Measurements from ENCODE around the gene FLG2. TPM values are rescaled to one million over a fixed set of nuclear protein-coding genes. Genes with fewer than 3 reads are reported as not detected.

Gene FLG2
- polyA plus RNA-seq, 1 of the 3 experiments (the other 2 are of a cell fraction), result not detected

DNA sequence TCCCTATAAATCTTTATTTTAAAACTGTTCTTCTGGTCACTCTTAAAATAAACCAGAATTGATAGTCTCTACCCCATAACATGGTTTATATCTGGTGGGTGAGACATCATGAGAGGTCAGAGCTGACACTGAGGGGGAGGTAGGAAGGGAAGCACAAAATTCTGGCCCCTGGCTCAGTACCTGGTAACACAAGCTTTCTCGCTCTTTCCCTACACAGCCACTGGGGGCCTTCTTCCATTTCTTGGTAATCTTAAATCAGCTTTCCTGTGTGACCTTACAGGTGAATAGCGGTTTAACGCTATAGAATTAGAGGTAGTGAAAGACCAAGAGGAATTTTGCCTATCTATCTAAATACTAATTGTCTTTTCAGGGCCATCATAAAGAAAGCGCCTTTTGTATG, 48.9 kb upstream of the FLG2 start:
- Histone ChIP-seq H3K79me2 (ENCODE audit: insufficient read depth) (no peaks in the 10 kb centered on the region), H3K27me3 (ENCODE audit: insufficient read depth) (peaks cover 10% of the 10 kb centered on the region; the same call in 1 of the 2 replicates), H3K36me3 (replicated peaks in 1 of 2; ENCODE audit: control insufficient read depth in 1 of 2, insufficient read depth in 2 of 2, low read length in 1 of 2) (no peaks in the 10 kb centered on the region), H3K9me3 (no peaks in the 10 kb centered on the region), H4K20me1 (ENCODE audit: insufficient read depth) (no peaks in the 10 kb centered on the region), H3K9ac (no peak overlapping the region), H3F3A (replicated peaks; ENCODE audit: insufficient read depth) (no peaks in the 10 kb centered on the region), H3K4me3 (ENCODE audit: low read depth in 2 of 2, low read length in 1 of 2) (no peak overlapping the region), H3K9me2 (no peaks in the 10 kb centered on the region), H2AFZ (ENCODE audit: low read depth) (no peak overlapping the region), H3K27ac (ENCODE audit: low read depth in 2 of 2, low read length in 1 of 2) (no peak overlapping the region), H3K4me2 (no peak overlapping the region), H3K4me1 (ENCODE audit: control insufficient read depth in 1 of 2, insufficient read depth in 2 of 2, low read depth in 1 of 2, low read length in 1 of 2) (no peaks in the 10 kb centered on the region)
- ChIA-PET CTCF (interaction anchor here (1.2 kb wide), 1 partner anchor 50 kb away, joined by 3 read pairs; no protein-coding TSS in a partner anchor), POLR2A (no interaction called here)
- TF ChIP-seq SIN3A (IDR thresholded peaks at IDR 0.05; ENCODE audit: borderline replicate concordance, low read depth, low read length) (no peak), NRF1 (IDR thresholded peaks at IDR 0.05; ENCODE audit: low read depth, low read length) (no peak), SMC3 (IDR thresholded peaks at IDR 0.05; ENCODE audit: low read depth, low read length) (no peak), NFIC (IDR thresholded peaks at IDR 0.05; ENCODE audit: borderline replicate concordance) (no peak), FOSL2 (IDR thresholded peaks at IDR 0.05; ENCODE audit: borderline replicate concordance, low read depth) (no peak), RAD21 (IDR thresholded peaks at IDR 0.05; ENCODE audit: low read length) (no peak), EZH2phosphoT487 (IDR thresholded peaks at IDR 0.05; ENCODE audit: borderline replicate concordance, low read depth) (no peak), TAF1 (IDR thresholded peaks at IDR 0.05; ENCODE audit: borderline replicate concordance, low read depth, low read length) (no peak), EP300 (IDR thresholded peaks at IDR 0.05; ENCODE audit: borderline replicate concordance in 1 of 2, low read depth in 1 of 2, low read length in 1 of 2) (no peak), RCOR1 (IDR thresholded peaks at IDR 0.05; ENCODE audit: low read length) (no peak), TCF12 (IDR thresholded peaks at IDR 0.05) (no peak)
- TF ChIP-seq, protein P1, sequence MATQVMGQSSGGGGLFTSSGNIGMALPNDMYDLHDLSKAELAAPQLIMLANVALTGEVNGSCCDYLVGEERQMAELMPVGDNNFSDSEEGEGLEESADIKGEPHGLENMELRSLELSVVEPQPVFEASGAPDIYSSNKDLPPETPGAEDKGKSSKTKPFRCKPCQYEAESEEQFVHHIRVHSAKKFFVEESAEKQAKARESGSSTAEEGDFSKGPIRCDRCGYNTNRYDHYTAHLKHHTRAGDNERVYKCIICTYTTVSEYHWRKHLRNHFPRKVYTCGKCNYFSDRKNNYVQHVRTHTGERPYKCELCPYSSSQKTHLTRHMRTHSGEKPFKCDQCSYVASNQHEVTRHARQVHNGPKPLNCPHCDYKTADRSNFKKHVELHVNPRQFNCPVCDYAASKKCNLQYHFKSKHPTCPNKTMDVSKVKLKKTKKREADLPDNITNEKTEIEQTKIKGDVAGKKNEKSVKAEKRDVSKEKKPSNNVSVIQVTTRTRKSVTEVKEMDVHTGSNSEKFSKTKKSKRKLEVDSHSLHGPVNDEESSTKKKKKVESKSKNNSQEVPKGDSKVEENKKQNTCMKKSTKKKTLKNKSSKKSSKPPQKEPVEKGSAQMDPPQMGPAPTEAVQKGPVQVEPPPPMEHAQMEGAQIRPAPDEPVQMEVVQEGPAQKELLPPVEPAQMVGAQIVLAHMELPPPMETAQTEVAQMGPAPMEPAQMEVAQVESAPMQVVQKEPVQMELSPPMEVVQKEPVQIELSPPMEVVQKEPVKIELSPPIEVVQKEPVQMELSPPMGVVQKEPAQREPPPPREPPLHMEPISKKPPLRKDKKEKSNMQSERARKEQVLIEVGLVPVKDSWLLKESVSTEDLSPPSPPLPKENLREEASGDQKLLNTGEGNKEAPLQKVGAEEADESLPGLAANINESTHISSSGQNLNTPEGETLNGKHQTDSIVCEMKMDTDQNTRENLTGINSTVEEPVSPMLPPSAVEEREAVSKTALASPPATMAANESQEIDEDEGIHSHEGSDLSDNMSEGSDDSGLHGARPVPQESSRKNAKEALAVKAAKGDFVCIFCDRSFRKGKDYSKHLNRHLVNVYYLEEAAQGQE (IDR thresholded peaks at IDR 0.05; ENCODE audit: low read depth, low read length), result no peak
- TF ChIP-seq, protein P2, sequence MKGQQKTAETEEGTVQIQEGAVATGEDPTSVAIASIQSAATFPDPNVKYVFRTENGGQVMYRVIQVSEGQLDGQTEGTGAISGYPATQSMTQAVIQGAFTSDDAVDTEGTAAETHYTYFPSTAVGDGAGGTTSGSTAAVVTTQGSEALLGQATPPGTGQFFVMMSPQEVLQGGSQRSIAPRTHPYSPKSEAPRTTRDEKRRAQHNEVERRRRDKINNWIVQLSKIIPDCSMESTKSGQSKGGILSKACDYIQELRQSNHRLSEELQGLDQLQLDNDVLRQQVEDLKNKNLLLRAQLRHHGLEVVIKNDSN (IDR thresholded peaks at IDR 0.05; ENCODE audit: borderline replicate concordance, low read depth), result no peak
- no peak for DNase-seq
- 10% methylated on average over 4 of the region's 4 CpGs for WGBS (ENCODE audit: low lambda C conversion rate)

All from SK-N-SH (cell line).